Subcutaneous adipose tissue (tissue), 4 donors: ENCODE results near the gene ADARB2. TPM values are rescaled to one million over a fixed set of nuclear protein-coding genes. Genes with fewer than 3 reads are reported as not detected.

Experiments
- CTCF ChIP-seq: fragments of 450-650 bp; IDR thresholded peaks from one replicate; pipeline ENCODE4 v1.5.1; 2016; ENCODE audit warnings: low read depth, mild to moderate bottlenecking, control low read depth, antibody characterized with exemption, moderate library complexity
- total RNA-seq, 4 donors: library from RNA; depleted of rRNA; stranded (reverse); fragments of >200 nt; gene quantifications; one replicate each; pipeline ENCODE4 v1.1.0, GENCODE V29; 2016

The ADARB2 gene
- total RNA-seq, 4 donors from 2014 or later = under 0.01 to 0.65 (median 0.44) TPM; not detected in 1

DNA sequence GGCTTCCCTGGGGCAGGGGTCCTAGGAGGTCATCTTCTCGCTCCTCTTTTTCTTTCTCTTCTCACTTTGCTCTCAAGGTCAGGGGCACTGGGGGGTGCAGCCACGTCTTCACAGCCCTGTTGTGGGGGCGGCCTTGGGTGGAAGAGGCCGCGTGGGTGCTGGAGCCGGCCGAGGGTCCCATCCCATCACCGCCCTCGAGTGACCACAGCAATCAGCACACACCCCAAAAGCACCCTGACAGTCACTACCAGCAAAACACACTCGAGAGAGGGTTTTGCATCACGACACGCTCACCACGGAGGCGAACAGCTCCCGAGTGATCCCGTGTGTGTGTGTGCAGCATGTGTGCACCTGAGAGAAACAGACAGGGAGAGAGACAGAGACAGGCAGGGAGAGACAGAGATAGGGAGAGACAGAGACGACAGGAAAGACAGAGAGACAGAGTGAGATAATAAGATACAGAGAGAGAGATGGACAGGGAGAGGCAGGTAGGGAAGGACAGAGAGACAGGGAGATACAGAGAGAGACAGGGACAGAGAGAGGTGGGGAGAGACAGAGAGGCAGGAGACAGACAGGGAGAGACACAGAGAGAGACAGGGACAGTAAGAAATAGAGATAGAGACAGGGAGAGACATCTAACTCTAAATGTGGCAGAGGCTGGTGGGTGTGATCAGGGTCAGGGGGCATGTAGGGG lies 580.3 kb downstream of the ADARB2 start:
- TF ChIP-seq CTCF = no peak

- no peak for TF ChIP-seq CTCF
These were observed 580.8 kb downstream of the ADARB2 start for GRCh38 chr10:1156616-1156886.

DNA sequence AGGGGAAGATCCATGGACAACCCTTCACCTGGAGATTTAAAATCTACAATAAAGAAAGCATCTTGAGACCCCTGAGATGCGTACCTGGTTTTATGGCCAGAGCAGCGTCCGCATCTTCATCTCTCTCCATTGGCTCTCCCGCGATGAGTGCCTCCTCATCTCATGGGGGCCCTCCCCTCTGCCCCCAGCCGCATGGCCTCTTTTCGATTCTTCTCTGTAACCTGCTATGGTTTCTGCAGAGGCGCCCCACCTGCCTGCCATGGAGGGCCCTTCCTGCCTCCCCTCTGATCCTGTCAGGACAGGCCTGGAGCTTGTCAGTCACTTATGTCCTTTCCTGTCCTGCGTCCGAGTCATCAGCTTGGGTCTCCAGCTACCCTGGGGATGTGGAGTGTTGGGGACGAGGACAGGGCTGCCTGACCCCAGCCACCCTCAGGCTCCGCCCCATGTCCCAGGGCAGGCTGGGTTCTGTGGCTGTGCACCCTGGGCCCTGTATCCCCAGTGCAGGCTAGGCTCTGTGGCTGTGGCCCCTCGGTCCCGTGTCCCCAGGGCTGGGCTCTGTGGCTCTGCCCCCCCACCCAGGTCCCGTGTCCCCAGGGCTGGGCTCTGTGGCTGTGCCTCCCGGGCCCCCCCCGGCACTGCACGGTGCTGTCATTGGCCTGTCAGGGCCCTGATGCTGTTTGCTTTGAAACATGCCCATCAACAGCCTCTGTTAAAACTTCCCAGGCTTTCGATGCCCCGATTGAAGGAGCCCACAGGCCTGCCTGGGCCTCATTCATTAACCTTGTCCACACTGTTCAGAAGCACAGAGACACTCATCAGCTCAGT lies 581.3 kb downstream of the ADARB2 start:
- no peak for TF ChIP-seq CTCF

DNA sequence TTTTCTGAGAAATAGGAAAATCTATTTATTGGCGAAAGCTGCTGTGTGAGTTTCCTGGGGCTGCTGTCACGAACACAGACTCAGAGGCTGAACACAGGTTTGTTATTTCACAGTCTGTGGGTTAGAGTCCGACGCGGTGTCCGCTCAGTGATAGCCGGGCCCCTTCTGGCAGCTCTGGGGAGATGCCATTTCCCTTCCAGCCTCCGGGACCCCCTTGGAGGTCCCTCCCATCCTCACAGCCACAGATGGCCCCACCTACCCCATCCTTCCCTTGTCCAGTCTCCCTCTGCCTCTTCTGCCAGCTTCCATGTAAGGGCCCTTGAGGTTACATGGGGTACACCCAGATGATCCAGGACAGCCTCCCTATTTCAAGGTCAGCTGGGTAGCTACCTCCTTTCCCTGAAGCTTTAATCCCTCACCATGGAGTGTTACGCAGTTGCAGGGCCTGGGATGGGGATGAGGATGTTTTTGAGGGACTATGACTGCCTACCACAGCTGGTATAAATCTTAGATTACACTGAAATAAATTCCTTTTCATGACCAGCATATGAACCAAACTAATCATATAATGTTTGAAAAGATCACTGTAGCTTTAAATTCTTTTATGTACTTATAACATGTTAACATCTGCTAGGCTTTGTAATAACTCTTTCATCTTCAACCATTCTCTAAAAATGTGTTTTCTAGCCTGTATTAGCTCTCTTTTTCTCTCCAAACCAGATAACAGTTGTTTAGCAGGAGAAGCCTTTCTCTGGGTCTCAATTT lies 582.6 kb downstream of the ADARB2 start:
- no peak for TF ChIP-seq CTCF

DNA sequence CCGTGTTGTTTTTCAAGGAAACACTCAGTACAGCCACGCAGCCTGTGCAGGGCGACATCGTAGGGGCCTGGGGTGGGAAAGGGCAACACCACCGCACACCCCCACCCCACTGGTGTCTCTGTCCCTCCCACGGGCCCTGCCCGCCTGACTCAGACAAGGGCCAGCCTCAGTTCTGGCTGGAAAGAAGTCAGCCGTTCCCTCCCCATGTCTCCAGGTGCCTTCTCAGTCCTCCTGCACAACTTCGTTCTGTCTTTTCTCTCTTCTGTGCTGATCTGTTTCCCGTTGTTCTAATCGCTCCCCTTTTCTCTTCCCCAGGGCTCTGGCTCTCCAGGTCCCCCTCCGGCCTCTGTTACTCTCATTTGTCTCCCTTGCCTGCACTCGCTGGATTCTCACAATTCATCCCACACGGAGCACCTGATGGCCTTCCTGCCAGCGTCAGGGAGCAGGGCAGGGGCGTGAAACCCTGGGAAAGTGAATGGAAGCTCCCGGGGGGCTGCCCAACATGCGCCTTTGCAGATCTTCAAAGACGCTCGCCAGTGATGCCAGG lies 583.4 kb downstream of the ADARB2 start:
- TF ChIP-seq CTCF = no peak

DNA sequence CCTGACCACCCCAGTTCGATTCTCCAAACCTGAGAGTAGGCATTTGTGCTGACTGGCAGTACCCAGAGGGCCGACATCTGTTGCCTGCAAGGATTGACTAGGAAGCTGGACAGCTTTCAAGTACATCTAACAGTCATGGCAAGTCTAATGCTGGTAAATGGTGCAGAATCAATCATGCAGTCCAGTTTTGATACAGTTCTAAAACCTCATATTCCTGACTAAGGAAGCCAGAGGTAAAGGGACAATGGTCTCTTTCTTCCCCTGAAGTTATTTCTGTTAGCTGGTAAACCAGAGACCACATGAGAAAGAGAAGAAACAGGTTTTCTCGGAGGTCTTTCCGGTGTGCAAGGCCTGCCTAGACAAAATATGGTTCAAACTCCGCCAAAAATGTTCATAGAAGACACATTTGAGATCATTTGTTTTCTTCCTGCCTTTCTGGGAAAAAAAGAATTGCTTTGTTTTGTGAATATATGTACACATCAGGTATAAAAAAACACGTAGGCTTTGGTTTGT lies 584.0 kb downstream of the ADARB2 start:
- TF ChIP-seq CTCF = no peak
